SK-N-MC (cell line): ENCODE results near the gene NR1D1.

Experiments used
- EZH2 ChIP-seq: fragments of 200-600 bp; sonication (generic); IDR thresholded peaks from one replicate; pipeline ENCODE4 v1.6.1; 2017; ENCODE audit warnings: antibody characterized with exemption
- FOXP2 ChIP-seq: optimal IDR thresholded peaks from 2 replicates; pipeline ENCODE3; 2011; ENCODE audit warnings: mild to moderate bottlenecking, moderate library complexity; ENCODE audit not compliant: insufficient read depth; ENCODE audit errors: extremely low read length, control extremely low read depth
- POLR2AphosphoS5 ChIP-seq: IDR thresholded peaks from 2 replicates; pipeline ENCODE4 v1.6.1; 2012; ENCODE audit warnings: mild to moderate bottlenecking, low read depth, low read length, borderline replicate concordance

- TF ChIP-seq POLR2AphosphoS5: no peak
- TF ChIP-seq EZH2: no peak
- TF ChIP-seq FOXP2: no peak
Measured at GRCh38 chr17:40058865-40059264, 41.5 kb downstream of the NR1D1 start.
